D721Med (cell line): ENCODE measurements around the gene KRTAP4-8.

Experiments
- DNase-seq: peaks from one replicate; pipeline ENCODE4 v3.0.0; 2011; ENCODE audit warnings: low spot score; ENCODE audit not compliant: insufficient read length
- FAIRE-seq: peaks from 2 replicates; lab custom pipeline; 2011; peaks lifted over from hg19 to GRCh38; lab: Jason Lieb, UNC
- CTCF ChIP-seq: IDR thresholded peaks from 2 replicates; pipeline ENCODE4 v1.5.1; 2012; ENCODE audit warnings: mild to moderate bottlenecking, control low read depth; ENCODE audit not compliant: insufficient read depth; ENCODE audit errors: missing control alignments

Gene KRTAP4-8

DNA sequence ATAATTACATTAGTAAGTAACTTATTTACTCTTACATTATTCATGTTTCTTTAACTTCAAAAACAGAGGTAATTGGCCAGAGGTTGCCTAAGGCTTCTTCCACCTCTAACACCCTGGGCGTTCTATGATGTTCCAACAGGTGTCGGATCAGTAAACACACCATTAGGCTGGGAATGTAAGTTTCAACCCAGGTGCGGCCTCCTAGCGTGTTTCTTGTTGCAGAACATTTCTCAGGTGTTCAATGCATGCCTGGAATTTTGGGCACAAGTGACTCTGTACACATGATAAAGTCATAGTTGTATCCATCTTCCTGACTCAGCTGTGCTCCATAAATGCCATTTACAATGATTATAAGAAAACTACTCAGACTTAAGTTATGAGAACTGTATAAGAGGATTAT, 43.9 kb downstream of the KRTAP4-8 start:
- FAIRE-seq, result no peak
- DNase-seq, result no peak
- TF ChIP-seq CTCF, result no peak

GRCh38 chr17:41052566-41052965, 45.4 kb downstream of the KRTAP4-8 start:
- FAIRE-seq (no peak), DNase-seq (no peak)
- TF ChIP-seq CTCF, result no peak

DNA sequence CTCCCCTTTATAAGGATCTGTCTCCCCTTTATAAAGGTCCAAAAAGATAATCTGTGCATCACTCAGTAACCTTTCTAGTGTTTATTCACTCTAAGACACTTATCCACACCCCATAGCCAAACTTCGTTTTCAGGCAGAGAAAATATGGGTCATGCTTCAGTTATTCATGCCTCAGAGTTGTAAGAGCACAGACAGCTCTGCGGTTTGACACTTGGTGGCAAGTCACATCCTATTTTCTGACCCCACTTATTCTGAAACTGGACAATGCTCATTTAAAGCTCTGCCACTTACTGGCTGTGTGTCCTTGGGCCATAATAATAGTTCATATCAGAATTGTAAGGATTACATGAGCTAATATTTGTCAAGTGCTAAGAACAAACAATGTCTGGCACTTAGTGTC, 48.8 kb downstream of the KRTAP4-8 start:
- no peak for DNase-seq
- no peak for TF ChIP-seq CTCF
- no peak for FAIRE-seq

- DNase-seq (no peak), FAIRE-seq (no peak)
- no peak for TF ChIP-seq CTCF
Observed at GRCh38 chr17:41048441-41048840, 49.5 kb downstream of the KRTAP4-8 start.
